GM19099 (cell line): Measurements from ENCODE around the gene CTDNEP1.

Experiments
- POLR2A ChIP-seq: IDR thresholded peaks from 3 replicates; pipeline ENCODE4 v1.6.1; 2011; ENCODE audit warnings: low read depth; ENCODE audit not compliant: insufficient read length; ENCODE audit errors: extremely low read depth

Gene CTDNEP1

DNA sequence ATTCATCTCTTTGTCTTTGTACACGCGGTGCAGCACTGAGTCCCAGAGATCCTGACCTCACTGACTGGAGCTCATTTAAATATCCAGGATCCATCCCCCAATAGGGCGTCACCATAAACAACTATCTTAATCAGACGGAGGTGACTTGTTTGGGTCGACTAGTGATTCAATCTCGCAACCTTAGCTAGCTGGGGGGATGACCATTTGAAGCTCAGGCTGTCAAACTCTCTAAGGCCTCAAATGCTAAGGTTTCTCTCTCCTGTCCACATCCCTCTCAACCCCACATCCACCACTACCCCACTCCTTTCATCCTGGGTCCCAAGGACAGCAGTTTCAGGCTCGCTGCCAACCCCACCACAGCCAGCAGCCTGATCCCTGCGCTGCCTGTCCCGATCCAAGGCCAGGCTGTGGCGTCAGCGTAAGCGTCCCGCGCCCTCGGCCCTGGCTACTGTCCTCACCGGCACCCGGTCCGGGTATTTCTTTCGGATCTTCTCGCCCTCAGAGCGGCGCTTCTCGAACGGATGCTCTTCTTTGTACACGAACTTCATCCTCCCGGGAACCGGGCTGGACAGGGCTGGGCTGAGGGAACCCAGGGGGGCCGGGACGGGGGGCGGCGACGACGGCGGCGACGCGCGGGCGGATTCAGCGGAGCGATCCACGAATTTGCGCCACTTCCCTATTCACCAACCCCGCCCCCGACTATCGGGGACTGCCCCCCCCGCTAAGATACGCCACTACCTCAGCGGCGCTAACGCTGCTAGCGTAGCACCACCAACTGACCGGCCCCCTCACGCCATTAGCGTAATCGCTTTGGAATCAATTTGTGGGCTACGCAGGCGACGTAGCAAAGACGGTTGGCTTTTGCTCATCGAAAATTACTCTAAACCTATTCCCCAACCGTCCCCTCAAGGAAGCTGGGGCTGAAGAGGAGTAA lies 9.5 kb downstream of the CTDNEP1 start, which contains the start of gene GABARAP:
TSS of gene GABARAP (minus strand) at position 667 of the 934 bp plus-strand sequence. CDS start at position 548, 119 bp downstream.
- peak; percentile 37 for TF ChIP-seq POLR2A

- TF ChIP-seq POLR2A: no peak
Observed at GRCh38 chr17:7241090-7241733, 10.3 kb downstream of the CTDNEP1 start.

DNA sequence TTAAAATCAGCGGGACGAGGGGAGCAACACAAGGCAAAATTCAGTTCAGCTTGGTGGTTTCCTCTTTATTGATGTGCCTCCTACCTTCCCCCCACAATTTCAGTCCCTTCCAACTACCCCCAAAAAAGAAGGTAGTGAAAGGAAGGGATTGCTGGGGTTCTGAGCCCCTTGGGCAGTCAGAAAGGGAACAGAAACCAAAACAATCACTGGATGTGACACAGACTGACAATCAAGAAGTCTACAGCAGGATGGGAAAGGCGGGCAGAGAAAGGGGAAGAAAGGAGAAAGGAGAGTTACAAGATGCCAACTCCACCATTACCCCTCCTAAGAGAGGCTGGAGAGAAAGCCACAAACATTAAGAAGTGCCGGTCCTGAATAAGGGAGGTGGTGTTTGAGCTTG lies 11.2 kb downstream of the CTDNEP1 start:
- no peak for TF ChIP-seq POLR2A

DNA sequence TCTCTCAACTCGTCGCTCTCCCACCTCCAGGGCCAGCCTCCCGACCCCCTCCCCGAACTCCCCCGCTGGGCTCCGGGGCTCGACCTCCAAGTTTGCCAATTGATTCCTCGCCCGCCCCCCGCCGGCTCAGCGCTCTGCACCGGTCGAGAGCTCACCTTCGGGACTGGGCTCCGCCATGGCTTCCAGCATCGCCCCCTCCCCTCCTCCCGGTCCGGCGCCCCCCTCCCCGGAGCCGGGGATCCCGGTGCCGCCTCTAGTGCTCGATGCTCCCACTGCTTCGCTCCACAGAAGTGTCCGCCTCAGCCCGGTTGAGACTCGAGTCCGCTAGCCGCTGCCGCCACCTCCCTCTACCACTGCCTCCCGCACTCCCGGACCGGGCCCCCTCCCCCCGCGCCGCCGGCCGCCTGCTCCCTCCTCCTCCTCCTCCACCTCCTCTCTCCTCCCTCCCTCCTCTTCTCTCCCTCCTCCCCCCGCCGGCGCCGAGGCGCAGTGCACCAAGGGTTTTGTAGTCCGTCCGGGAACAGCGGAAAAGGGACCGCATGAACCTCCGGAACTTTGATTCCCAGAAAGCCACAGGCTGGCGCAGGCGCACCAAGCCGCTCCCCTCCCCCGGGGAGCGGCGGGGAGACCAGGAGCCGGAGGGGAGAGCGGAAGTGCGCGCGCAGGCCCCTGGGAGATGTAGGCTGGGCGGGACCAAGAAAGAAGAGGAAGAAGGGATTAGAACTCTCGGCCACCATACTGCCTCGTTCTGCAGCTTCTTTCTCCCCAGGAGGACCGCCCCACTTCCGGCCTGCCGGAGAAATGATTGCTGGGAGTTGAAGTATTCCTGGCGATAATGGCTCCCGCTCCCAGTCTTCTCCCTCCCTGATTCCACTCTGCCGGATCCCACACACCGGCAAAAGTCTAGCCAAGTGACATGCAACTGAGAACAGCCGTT lies 12.2 kb downstream of the CTDNEP1 start, which contains the start of gene PHF23:
TSS of gene PHF23 (minus strand) at position 367 of the 937 bp plus-strand sequence. CDS start at position 189, 178 bp downstream.
- peak; percentile 43 for TF ChIP-seq POLR2A

DNA sequence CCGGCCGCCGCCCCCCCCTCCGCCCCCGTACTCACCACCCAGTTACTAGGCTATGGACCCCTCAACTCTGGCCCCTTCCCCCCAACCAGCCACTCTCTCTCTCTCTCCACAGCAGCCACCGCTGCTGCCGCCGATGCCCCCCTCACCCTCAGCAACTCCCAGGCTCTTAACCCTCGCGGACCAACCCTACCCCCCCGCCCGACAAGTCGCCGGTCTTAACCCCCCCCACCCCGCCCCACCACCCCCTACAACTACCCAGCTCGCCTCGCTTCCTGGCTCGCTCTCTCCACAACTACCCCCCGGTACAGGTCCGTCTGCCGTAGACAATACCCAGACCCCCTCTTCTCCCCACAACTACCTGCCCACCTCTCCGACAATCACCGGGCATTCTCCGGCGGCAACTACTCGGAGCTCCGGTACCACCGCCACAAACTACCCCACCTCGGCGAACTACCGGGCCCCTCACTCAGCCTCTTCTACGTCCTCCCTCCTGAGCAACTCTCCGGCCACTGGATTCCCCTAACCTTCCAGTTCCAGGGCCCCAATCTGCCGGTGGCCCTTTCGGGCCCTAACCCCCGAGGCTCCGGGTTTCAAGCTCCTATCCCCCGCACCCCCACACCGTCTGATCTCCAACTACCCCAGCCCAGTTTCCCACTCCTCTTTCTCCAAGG lies 13.0 kb downstream of the CTDNEP1 start:
- no peak for TF ChIP-seq POLR2A

GRCh38 chr17:7237761-7238419 lies 13.6 kb downstream of the CTDNEP1 start:
- TF ChIP-seq POLR2A: no peak

DNA sequence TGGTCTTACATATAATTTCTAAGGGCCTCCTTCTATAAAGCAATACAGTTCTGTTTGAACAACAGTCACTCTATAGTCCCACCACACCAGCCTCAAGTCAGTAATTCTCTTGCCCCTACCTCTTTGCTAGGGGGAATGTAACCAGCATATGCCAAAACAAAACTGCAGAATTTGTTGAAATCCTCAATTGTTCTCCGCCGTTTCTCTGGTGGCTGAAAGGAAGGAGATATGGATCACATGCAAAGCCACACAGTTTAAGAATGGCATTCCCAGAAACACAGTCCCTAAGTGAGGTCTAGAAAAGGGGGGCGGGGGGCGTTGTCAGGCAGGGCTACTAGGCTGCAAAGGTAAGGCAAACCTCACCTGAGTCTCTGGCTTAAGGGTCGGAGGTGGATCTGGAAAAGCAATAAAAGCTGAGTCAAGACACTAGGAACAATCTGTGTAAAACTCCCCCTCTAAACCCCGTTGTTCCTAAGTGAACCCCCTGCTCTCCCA lies 14.2 kb downstream of the CTDNEP1 start:
- TF ChIP-seq POLR2A: no peak

GRCh38 chr17:7236808-7237207 lies 14.7 kb downstream of the CTDNEP1 start:
- TF ChIP-seq POLR2A: no peak

- no peak for TF ChIP-seq POLR2A
Observed at GRCh38 chr17:7235693-7236665, 15.6 kb downstream of the CTDNEP1 start.

DNA sequence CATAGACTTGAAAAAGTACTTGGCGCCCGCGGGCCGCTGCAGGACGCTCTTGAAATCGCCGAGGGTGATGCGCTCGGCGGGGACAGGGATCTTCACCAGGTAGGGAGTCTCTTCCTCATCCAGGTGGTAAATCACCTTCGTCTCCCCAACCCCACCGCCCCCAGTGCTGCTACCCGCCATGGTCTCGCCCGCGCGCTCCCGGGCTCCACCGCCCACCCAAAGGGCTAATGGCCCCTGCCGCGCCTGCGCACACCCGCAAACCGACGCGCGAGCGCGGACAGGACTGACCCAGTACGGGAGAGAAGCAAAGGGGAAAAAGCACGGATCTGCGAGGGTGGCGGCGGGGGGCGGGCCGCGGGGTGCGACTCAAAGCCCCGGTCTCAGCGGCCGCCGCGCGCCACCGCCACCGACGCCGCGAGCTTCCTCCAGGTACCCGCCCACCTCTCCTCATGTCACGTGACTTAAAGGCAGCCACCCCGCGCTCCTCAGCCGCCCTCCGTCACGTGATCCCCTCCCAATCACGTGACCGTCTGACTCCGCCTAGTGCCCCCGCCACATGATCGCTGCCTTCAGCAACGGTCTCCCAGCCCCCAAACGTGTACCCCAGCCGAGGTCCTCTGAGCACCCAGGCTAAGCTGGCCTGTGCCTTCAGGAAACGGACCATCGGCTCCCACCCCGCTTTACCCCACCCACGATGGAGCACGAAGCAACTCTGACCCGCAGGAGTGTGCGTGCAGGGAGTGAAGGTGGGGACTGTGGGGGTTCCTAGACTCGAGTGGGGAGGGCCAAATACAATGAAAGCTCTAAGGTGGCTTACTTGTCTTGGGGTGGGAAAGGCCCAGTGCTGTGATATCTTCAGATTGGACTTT lies 17.2 kb downstream of the CTDNEP1 start, which contains the start of gene DVL2:
TSS of gene DVL2 (minus strand) at position 435 of the 869 bp plus-strand sequence. CDS start at position 180, 255 bp downstream.
- peak; percentile 79 for TF ChIP-seq POLR2A

DNA sequence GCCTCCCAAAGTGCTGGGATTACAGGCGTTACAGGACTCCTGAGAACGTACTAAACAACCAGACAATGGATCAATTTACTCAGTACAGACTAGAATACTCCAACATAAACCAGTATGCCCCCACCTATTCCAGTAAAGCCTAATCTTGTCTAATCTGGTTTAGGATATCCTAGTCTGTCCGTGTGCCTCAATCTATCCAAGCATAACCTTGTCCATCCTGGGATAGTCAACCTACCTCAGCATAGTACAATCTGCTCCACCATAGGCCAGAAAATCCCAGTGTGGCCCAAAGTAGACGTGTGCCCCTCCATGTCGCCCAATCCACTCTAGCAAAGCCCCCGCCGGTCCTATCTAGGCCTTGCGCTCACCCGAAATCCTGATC lies 17.8 kb downstream of the CTDNEP1 start:
- no peak for TF ChIP-seq POLR2A
